Muscle layer of colon (tissue), 2 donors: Measurements from ENCODE around the gene ZNF281.
"Not testable (repeated sequence)": the region's sequence is repeated elsewhere in the genome, so short reads cannot be mapped to it uniquely, and the experiment has no call there.

Experiments used
- H3K27ac ChIP-seq: one replicate; pipeline ENCODE4 v1.7.0; 2013; ENCODE audit warnings: low read depth, mild to moderate bottlenecking, low read length, moderate library complexity
- H3K27me3 ChIP-seq, 2 donors: one replicate each; pipeline ENCODE4 v1.7.0; 2013; ENCODE audit warnings: low read length in 2 of 2, mild to moderate bottlenecking in 2 of 2; ENCODE audit not compliant: insufficient read depth in 2 of 2, control insufficient read depth in 1 of 2
- H3K36me3 ChIP-seq: one replicate; pipeline ENCODE4 v1.7.0; 2013; ENCODE audit warnings: mild to moderate bottlenecking, low read length; ENCODE audit not compliant: insufficient read depth
- H3K4me1 ChIP-seq: one replicate; pipeline ENCODE4 v1.7.0; 2013; ENCODE audit warnings: mild to moderate bottlenecking, low read length; ENCODE audit not compliant: insufficient read depth
- H3K4me3 ChIP-seq, 2 donors: one replicate each; pipeline ENCODE4 v1.7.0; 2013; ENCODE audit warnings: low read length in 2 of 2, low read depth in 1 of 2, mild to moderate bottlenecking in 1 of 2, moderate library complexity in 1 of 2
- H3K9ac ChIP-seq: one replicate; pipeline ENCODE4 v1.7.0; 2013; ENCODE audit warnings: low read length
- H3K9me3 ChIP-seq: one replicate; pipeline ENCODE4 v1.7.0; 2013; ENCODE audit warnings: mild to moderate bottlenecking, low read length
- donor health status: abdominal sarcoma.
- donor health status: Adenocarcinoma of cecum.

ZNF281 gene

DNA sequence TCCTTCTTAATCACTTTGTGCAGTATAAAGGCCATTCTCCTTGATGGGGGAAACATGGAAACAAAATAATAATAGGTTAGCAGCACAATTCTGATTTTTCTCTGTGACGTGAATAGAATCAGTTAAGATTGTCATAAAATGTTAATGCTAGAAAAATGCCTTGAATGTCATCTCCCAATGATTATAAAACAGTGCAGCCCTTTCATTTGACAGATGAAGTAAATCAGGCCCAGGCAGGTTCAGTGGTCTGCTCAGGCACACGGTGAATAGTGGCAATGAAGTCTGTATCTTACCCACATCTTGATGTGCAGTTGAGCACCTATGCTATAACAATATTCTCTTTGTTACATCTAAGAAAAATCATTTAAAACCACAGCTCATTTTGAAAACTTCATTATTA lies 32.2 kb upstream of the ZNF281 start:
- Histone ChIP-seq H3K9ac (no peak overlapping the region), H3K27ac (no peak overlapping the region), H3K4me1 (peaks cover 4% of the 10 kb centered on the region), H3K36me3 (no peaks in the 10 kb centered on the region), H3K4me3 (no peak overlapping the region), H3K27me3 (no peaks in the 10 kb centered on the region), H3K9me3 (no peaks in the 10 kb centered on the region)

DNA sequence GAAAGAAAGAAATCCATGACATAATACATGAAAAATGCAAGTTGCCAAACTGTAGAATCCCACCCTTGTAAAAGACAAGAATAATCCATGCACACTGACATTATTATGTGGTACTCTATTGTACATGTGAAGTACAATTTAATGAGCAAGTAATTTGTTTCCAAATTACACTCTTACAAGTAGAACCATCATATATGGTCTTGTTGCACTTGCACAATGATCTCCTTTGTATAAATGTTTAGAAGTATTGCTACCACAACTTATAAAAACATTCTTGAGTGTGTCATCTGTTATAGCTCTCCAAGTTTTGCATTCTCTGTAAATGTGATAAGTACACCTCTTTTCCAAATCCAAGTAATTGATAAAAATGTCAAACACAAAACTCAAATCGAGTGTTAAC lies 29.1 kb upstream of the ZNF281 start:
- Histone ChIP-seq H3K27me3 (no peaks in the 10 kb centered on the region), H3K9me3 (no peaks in the 10 kb centered on the region)

DNA sequence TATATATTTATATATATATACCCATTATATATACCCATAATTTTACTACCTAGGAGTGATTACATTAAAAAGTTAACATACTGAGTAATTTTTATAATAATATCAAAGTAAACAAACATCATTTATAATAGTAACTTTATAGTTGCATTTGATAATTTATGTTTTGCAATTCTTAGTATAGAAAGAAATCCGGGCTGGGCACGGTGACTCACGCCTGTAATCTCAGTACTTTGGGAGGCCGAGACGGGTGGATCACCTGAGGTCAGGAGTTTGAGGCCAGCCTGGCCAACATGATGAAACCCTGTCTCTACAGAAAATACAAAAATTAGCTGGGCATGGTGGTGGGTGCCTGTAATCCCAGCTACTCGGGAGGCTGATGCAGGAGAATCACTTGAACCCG lies 28.6 kb upstream of the ZNF281 start:
- not testable (repeated sequence) for H3K9ac ChIP-seq, H3K4me3 ChIP-seq, H3K27ac ChIP-seq, H3K36me3 ChIP-seq, H3K4me1 ChIP-seq, H3K9me3 ChIP-seq, H3K27me3 ChIP-seq

More for the DNA sequence above, 29.1 kb upstream of the ZNF281 start:
- Histone ChIP-seq H3K27ac (no peak overlapping the region), H3K4me1 (peaks cover 4% of the 10 kb centered on the region), H3K9ac (no peak overlapping the region), H3K36me3 (no peaks in the 10 kb centered on the region), H3K4me3 (no peak overlapping the region)

DNA sequence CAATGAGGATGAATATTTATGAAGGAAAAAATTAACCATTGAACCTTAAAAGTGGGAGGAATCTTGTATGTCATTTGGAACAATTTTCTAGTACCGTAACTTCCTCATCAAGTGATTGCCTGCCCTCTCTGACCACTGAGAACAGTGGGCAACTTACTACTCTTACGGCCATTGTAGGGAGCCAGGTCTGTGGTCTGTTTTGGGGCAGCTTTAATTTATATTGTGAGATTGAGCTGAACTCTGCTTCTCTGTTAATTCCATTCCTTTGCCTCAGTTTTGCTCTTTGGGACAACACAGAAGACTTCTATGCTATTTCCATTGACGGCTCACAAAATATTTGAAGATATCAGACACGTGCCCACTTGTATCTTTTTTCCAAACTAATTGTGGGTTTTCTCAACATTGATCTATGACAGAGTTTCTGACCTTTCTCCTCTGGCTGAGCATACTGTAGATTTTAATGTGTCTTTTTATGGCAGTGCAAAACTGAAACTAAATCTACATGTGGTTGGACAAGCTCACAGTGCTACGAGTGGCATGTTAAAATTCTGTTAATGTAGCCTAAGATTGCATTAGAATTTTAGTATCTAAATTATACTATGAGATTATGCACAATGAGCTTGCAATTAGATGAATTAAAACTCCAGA lies 27.8 kb upstream of the ZNF281 start:
- no peaks in the 10 kb centered on the region for H3K36me3 ChIP-seq
- no peaks in the 10 kb centered on the region for H3K27me3 ChIP-seq
- no peaks in the 10 kb centered on the region for H3K9me3 ChIP-seq
- H3K4me1 ChIP-seq, result peaks cover 4% of the 10 kb centered on the region
- peak overlapping the region in 1 of 2 donors; percentile 41 for H3K4me3 ChIP-seq
- no peak overlapping the region for H3K27ac ChIP-seq
- no peak overlapping the region for H3K9ac ChIP-seq

DNA sequence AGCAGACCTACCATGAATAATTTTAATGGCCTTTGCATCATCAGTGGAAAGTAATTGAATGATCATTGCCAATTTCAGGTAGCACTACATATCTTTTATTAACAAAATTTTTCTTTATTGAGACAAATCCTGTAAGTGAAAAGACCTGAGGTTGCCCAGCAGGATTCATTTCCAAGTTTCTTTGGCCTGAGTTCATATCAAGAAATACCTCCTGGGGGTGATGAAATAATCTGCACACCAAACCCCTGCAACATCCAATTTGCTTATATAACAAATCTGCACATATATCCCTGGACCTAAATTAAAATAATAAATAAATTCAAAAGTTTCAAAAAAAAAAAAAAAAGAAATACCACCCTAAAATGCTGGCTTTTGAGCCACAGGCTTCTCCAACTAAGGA lies 27.3 kb upstream of the ZNF281 start:
- Histone ChIP-seq H3K4me1 (peaks cover 4% of the 10 kb centered on the region), H3K27ac (no peak overlapping the region), H3K27me3 (no peaks in the 10 kb centered on the region), H3K36me3 (no peaks in the 10 kb centered on the region), H3K9ac (no peak overlapping the region), H3K4me3 (no peak overlapping the region), H3K9me3 (no peaks in the 10 kb centered on the region)

DNA sequence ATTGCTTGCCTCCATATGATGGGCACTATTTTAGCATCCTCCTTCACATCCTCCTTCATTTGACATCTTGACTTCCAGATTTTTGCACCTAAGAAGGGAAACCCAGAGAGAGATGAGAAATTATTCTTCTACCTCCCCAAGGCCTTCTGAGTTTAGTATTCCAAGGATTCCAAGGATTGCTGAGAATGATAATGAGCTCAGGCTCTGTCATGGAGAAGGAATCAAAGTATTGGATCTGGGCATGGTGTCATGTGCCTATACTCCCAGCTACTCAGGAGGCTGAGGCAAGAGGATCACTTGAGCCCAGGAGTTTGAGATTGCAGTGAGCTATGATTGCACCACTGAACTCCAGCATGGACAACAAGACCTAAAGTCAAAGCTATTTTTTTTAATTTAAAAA lies 26.6 kb upstream of the ZNF281 start:
- no peak overlapping the region for H3K4me3 ChIP-seq
- H3K27ac ChIP-seq, result no peak overlapping the region
- no peak overlapping the region for H3K9ac ChIP-seq
- no peaks in the 10 kb centered on the region for H3K9me3 ChIP-seq
- peaks cover 4% of the 10 kb centered on the region for H3K4me1 ChIP-seq
- no peaks in the 10 kb centered on the region for H3K27me3 ChIP-seq
- no peaks in the 10 kb centered on the region for H3K36me3 ChIP-seq

DNA sequence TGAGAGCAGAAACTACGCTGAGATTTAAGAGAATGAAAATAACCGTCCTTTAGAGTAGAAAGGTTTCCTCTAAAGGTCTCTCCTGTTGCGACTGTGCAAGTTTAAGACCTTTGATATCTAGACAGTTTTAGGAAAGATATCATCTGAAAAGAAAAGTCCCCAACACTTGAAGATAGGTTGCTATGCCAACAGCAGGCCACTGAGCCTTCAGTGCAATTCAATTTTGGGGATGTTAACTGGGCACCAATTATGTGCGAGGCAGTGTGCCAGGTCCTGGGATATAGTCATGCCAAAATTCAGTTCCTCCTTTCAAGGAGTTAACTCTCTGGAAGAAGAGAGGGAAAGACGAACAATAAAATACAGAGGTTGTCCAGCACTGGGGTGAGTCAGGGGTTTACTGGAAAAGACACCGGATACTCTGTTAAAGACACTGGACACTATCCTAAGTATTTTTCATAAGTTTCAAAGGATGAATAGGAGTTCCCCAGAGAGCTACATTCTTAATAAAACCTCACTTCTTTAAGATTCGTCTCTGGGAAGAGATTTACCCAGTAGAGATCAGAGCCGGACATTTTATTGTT lies 25.5 kb upstream of the ZNF281 start:
- H3K4me3 ChIP-seq, result no peak overlapping the region
- H3K9me3 ChIP-seq, result no peaks in the 10 kb centered on the region
- peaks cover 4% of the 10 kb centered on the region for H3K4me1 ChIP-seq
- H3K27ac ChIP-seq, result no peak overlapping the region
- no peak overlapping the region for H3K9ac ChIP-seq
- H3K36me3 ChIP-seq, result no peaks in the 10 kb centered on the region
- H3K27me3 ChIP-seq, result no peaks in the 10 kb centered on the region

DNA sequence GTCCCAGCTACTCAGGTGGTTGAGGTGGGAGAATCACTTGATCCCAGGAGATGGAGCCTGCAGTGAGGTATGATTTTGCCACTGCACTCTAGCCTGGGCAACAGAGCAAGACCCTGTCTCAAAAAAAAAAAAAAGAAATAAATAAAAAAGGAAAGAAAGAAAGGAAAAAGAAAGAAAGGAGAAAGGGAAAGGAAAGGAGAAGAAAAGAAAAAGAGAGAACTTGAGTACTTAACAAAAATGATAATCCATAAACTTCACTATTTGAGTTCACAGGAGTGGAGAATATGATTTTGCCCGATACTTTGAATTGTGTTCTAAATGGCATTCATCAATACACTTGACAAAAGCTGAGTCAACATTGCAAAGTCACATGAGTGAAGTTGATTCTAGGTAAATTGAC lies 23.8 kb upstream of the ZNF281 start:
- Histone ChIP-seq H3K9me3 (no peaks in the 10 kb centered on the region), H3K27me3 (no peaks in the 10 kb centered on the region), H3K4me3 (no peak overlapping the region), H3K9ac (no peak overlapping the region), H3K27ac (no peak overlapping the region), H3K36me3 (no peaks in the 10 kb centered on the region), H3K4me1 (peaks cover 4% of the 10 kb centered on the region)

DNA sequence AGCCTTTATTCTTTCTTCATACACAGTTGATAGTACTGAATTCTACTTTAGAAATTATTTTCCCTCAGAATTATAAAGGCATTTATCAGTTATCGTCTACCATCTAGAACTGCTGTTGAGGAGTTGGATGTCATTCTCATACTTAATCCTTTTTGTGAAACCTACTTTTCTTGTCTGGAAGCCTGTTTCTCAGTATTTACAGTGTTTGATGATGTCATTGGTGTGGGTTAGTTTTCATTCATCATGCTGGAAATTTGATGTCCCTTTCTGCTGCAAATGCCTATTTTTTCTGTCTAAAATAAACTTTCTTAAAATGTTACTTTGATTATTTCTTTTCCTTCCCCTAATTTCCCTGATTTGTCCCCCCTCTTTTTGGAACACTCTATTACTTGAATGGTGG lies 22.8 kb upstream of the ZNF281 start:
- Histone ChIP-seq H3K4me3 (no peak overlapping the region), H3K9me3 (no peaks in the 10 kb centered on the region), H3K4me1 (peaks cover 3% of the 10 kb centered on the region), H3K27me3 (no peaks in the 10 kb centered on the region), H3K9ac (no peak overlapping the region), H3K36me3 (no peaks in the 10 kb centered on the region), H3K27ac (no peak overlapping the region)

DNA sequence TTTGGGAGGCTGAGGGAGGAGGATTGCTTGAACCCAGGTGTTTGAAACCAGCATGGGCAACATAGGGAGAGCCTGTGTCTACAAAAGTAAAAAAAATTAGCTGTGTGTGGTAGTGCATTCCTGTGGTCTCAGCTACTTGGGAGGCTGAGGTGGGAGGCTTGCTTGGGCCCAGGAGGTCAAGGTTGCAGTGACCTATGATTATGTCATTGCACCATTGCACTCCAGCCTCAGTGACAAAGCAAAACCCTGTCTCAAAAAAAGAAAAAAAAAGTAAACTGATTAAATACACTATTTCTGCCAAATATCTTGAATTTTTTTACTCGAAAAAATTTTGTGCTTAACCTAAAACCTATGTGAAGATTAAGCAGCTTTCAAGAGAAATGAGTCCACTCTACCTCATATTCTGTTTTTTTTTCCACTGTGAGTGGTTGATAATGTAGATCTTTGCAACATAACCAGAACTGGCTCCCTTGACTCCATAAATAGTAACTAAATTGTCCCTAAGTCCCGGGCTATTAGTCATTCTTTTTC lies 19.4 kb upstream of the ZNF281 start:
- Histone ChIP-seq H3K4me1 (no peaks in the 10 kb centered on the region), H3K27ac (no peak overlapping the region)

DNA sequence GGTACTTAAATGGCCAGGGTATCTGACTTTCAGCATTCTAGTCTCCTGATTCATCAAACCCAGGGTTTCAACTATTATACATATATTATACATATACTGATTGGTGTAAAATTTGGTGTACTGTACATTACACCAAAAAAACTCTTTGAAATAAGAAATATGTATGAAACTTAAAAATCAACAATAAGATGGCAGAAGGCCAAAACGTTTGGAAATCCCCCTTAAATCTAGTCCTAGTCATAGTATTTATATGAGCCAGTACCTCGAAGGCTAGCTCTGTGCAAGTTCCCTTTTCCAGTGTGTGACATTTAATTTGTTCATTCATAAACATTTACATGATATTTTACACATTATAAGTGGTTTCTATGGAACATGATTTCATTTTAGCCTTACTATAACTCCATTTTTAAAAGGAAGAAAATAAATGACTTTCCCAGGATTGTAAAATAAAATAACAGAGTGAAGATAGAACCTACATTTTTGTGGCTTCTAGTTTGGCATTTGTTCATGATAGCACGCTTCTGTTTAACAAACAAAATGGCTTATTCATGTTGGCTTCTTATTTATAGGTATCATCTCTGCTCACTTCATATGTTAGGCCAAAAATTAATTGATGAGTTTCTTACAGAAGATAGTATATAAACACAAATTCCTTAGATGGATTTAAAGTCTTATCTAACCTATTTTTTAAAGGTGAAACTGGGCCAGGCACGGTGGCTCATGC lies 18.8 kb upstream of the ZNF281 start:
- no peaks in the 10 kb centered on the region for H3K4me1 ChIP-seq
- H3K36me3 ChIP-seq, result no peaks in the 10 kb centered on the region
- no peaks in the 10 kb centered on the region for H3K27me3 ChIP-seq
- H3K4me3 ChIP-seq, result no peak overlapping the region
- H3K27ac ChIP-seq, result no peak overlapping the region
- H3K9ac ChIP-seq, result no peak overlapping the region
- H3K9me3 ChIP-seq, result no peaks in the 10 kb centered on the region

More for the DNA sequence above, 19.4 kb upstream of the ZNF281 start:
- H3K9me3 ChIP-seq, result no peaks in the 10 kb centered on the region
- no peaks in the 10 kb centered on the region for H3K36me3 ChIP-seq
- H3K9ac ChIP-seq, result no peak overlapping the region
- H3K4me3 ChIP-seq, result no peak overlapping the region
- H3K27me3 ChIP-seq, result no peaks in the 10 kb centered on the region
